CD1c-positive myeloid dendritic cell (primary cell): ENCODE data around the gene DRAXIN.

ENCODE experiments used
- DNase-seq: peaks from one replicate; pipeline ENCODE4 v3.0.0-alpha.2; 2016; ENCODE audit errors: extremely low spot score

DRAXIN gene

GRCh38 chr1:11707621-11708276 lies 16.2 kb downstream of the DRAXIN start:
- DNase-seq = no peak

DNA sequence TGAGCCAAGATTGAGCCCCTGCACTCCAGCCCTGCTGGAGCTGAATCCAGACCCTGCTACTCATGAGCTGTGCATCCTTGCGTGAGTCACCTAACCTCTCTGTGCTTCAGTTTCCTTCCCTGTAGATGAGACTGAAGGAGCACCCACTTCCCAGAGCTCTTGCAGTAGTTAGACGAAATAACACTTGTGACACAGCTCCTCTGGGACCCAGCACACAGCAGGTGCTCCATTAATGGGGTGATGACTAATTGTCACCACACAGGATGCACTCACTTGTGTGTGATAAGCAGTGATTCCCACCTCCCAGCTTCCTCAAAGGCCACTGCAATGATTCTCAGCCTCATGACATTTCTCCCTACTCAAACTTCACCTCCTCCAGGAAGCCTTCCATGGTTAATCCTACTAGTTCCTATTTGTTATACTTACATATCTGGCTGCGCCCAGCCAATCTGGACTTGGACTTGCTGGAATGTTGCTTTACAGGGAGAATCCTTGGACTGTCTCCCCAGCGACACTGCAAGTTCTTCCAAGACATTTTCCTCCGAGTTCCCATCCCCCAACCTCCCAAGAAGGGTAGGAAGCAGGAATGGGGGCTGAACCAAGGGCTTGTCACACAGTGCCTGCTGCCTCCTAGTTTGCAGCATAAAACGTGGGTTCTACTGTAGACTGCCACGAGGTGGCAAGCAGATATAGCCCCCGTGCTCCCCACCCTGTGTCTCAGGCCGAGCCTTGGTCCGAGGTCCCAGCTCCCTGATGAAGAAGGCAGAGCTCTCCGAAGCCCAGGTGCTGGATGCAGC lies 17.2 kb downstream of the DRAXIN start:
- DNase-seq = peak; percentile 52

GRCh38 chr1:11711490-11711889 lies 20.0 kb downstream of the DRAXIN start:
- no peak for DNase-seq

GRCh38 chr1:11712285-11712684 lies 20.8 kb downstream of the DRAXIN start:
- DNase-seq = no peak

DNA sequence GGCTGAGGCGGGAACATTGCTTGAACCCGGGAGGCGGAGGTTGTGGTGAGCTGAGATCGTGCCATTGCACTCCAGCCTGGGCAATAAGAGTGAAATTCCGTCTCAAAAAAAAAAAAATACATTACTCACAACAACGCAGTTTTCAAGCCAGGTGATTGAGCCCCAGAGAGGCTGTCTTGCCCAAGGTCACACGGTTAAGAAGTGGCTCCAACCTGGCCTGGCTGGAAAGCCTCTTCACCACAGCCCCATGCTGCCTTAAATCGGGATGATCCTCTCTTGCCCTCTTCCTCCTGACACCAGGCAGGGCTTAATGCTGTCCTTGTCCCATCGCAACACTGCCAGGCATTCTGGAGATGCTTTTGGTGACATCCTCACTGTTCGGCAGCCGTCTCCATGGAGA lies 21.6 kb downstream of the DRAXIN start:
- no peak for DNase-seq

GRCh38 chr1:11714831-11715575 lies 23.5 kb downstream of the DRAXIN start:
- no peak for DNase-seq

- DNase-seq = peak; percentile 87
Measured at GRCh38 chr1:11719313-11720032, 28.0 kb downstream of the DRAXIN start.

- DNase-seq = no peak
Measured at GRCh38 chr1:11720033-11720376, 28.5 kb downstream of the DRAXIN start.

- no peak for DNase-seq
Measured at GRCh38 chr1:11720525-11720924, 29.0 kb downstream of the DRAXIN start.

DNA sequence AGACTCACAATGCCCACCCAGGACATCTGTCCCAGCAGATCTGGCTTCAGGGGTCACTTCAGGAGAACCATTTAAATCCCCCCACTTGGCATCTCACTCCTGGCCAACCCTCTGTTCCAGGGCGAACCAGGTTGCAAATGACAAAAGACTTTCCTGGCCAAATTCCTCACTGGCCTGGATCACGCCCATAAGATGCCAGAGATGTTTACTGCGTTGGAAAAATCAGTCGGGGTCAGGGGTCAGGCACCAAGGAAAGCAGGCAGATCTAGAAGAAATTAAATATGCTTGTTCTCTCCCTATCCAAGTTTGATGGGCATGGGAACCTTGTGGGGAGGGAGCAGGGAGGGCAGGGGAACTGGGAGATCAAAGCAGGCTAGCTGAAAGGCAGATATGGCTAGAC lies 29.8 kb downstream of the DRAXIN start:
- DNase-seq = no peak

- no peak for DNase-seq
Measured at GRCh38 chr1:11722538-11722937, 31.0 kb downstream of the DRAXIN start.

DNA sequence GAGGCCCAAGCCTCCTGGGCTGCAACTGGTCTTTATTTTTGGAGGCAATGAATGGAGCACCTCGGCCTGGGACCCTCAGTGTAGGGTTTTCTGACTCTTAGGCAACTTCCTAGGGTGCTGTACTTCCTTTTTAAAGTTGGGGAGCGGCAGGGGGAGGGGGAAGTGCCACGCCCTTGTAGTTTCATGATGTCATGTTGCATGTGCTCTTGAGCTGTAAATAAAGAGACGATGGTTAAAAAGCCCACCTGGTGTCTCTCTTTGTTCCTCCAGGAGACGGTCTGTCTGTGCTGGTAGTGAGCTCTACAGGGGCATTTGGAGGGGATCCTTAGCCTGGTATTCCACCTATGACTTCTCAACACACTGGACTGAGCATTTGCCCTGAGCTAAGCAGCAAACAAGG lies 34.1 kb downstream of the DRAXIN start:
- DNase-seq = peak; percentile 35

DNA sequence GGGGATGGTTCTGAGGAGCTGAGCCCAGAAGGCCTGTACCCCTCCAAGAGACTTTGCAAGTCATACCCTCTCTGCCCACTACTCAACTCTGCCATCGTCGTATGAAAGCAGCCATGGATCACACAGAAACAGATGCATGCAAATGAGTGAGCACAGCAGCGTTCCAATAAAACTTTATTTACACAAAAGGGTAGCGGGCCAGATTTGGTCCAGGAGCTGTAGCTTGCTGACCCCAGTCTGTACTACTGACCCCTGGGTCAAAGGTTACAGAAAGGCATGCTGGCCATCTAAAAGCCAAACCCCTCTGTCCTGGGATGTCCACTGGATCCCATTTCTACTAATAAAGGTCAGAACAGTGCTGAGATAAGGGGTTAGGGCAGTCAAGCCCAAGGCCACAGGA lies 35.6 kb downstream of the DRAXIN start:
- DNase-seq = no peak

GRCh38 chr1:11728126-11728806 lies 36.8 kb downstream of the DRAXIN start:
- no peak for DNase-seq

DNA sequence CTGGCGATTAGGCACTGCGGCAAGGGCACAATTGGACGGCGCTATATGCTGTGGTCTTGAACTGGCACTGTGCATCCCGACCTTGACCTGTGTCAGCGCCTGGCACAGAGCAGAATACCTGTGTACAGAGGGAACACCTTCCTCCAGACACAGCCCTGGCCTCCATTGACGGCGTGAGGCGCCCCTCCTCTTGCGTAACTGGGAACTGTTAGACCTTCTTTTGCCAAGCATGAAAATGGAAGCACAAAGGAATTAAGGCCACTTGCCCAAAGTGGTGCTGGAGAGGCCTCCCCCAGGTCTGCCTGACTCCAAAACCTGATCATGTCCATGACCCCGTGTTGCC lies 37.6 kb downstream of the DRAXIN start:
- no peak for DNase-seq

- peak; percentile 30 for DNase-seq
Measured at GRCh38 chr1:11729498-11730428, 38.3 kb downstream of the DRAXIN start.

GRCh38 chr1:11730429-11730891 lies 39.0 kb downstream of the DRAXIN start:
- peak; percentile 88 for DNase-seq

DNA sequence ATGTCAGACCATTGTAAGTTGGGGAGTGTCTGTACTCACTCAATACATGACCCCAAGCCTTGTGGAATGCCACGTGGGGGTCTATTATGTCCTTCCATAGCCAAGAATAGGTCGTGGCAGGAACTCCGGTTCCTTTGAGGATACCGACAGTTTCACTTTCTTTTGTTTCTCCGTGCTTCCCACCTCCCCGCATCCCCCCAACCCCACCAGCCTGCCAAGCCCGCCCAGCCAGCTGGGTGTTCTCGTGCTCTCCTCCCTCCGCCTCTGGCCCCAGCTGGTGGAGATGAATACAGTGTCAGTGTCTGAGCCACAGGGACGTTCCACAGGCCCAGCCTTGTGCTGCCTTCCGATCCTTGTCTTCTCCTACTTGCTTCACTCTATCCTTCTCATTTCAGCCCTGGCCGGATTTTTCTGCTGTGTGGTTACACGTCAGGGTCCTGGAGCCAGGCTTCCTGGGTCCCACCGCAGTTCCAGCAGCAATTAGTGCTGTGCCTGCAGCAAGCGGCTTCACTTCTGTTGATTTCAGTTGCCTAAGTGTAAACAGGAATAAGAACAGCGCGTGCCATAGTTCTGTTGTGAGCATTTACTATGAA lies 40.3 kb downstream of the DRAXIN start:
- peak; percentile 39 for DNase-seq

DNA sequence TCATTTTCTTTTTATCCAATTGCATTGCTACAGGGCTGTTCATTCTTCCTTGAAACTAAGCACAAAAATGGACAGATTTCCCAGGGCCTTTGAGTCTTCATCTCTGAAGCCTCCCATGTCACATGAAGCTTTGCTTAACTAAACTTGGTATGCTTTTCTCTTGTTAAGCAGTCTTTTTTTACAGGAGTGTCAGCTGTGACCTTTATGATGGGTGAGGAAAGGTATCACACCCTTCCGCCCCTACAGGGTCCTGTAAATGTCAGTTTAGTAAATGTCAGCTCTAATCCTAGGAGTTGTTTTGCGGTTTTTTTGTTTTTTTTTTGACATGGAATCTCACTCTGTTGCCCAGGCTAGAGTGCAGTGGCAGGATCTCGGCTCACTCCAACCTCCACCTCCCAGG lies 41.8 kb downstream of the DRAXIN start:
- no peak for DNase-seq

- no peak for DNase-seq
Measured at GRCh38 chr1:11735531-11735853, 44.0 kb downstream of the DRAXIN start.
